GM19463 (cell line): ENCODE data around the gene CUL1.

Experiments used
- ATAC-seq: cut with Tn5 transposase; IDR thresholded peaks from one replicate; pipeline ENCODE4 v1.9.1; 2021; ENCODE audit warnings: mild to moderate bottlenecking, moderate library complexity; ENCODE audit not compliant: unreplicated experiment

CUL1 gene

GRCh38 chr7:148750442-148751355, 52.0 kb downstream of the CUL1 start:
- ATAC-seq, result no peak

- ATAC-seq, result no peak
Measured at GRCh38 chr7:148753224-148753623, 54.5 kb downstream of the CUL1 start.

GRCh38 chr7:148754912-148755311, 56.2 kb downstream of the CUL1 start:
- no peak for ATAC-seq

- no peak for ATAC-seq
Measured at GRCh38 chr7:148761499-148762278, 63.0 kb downstream of the CUL1 start.

GRCh38 chr7:148763622-148764021, 64.9 kb downstream of the CUL1 start:
- ATAC-seq, result no peak

- ATAC-seq, result no peak
Measured at GRCh38 chr7:148770004-148770403, 71.3 kb downstream of the CUL1 start.

- no peak for ATAC-seq
Measured at GRCh38 chr7:148772297-148773089, 73.8 kb downstream of the CUL1 start.

- ATAC-seq, result peak; percentile 93
Measured at GRCh38 chr7:148773334-148773733, 74.6 kb downstream of the CUL1 start.

GRCh38 chr7:148774471-148774870, 75.8 kb downstream of the CUL1 start:
- no peak for ATAC-seq

GRCh38 chr7:148782757-148783456, 84.2 kb downstream of the CUL1 start:
- ATAC-seq, result no peak

GRCh38 chr7:148783801-148784527, 85.3 kb downstream of the CUL1 start:
- ATAC-seq, result no peak

GRCh38 chr7:148787571-148788295, 89.0 kb downstream of the CUL1 start:
- no peak for ATAC-seq

GRCh38 chr7:148789220-148789619, 90.5 kb downstream of the CUL1 start:
- no peak for ATAC-seq

GRCh38 chr7:148790131-148790726, 91.5 kb downstream of the CUL1 start:
- ATAC-seq, result no peak

- ATAC-seq, result no peak
Measured at GRCh38 chr7:148790850-148791249, 92.1 kb downstream of the CUL1 start.

GRCh38 chr7:148791546-148791945, 92.8 kb downstream of the CUL1 start:
- ATAC-seq, result no peak

- ATAC-seq, result no peak
Measured at GRCh38 chr7:148793590-148793989, 94.9 kb downstream of the CUL1 start.

GRCh38 chr7:148794476-148794875, 95.8 kb downstream of the CUL1 start:
- no peak for ATAC-seq

- no peak for ATAC-seq
Measured at GRCh38 chr7:148796841-148797240, 98.1 kb downstream of the CUL1 start.
